Measurements from ENCODE around the gene DHX35.

Gene DHX35

GRCh38 chr20:39069976-39070375 lies 107.8 kb downstream of the DHX35 start:
- H3K27ac Mint-ChIP-seq: no peak overlapping the region

GRCh38 chr20:39070484-39071231 lies 108.5 kb downstream of the DHX35 start:
- H3K4me3 Mint-ChIP-seq: no peak overlapping the region
- no peaks in the 10 kb centered on the region for H3K36me3 Mint-ChIP-seq (ENCODE audit: low read depth)
- TF ChIP-seq CTCF (IDR thresholded peaks at IDR 0.05): no peak
- H3K27me3 Mint-ChIP-seq (ENCODE audit: low read depth, poor library complexity): peaks cover 50% of the 10 kb centered on the region
- no peak for DNase-seq
- peaks cover 18% of the 10 kb centered on the region for H3K4me1 Mint-ChIP-seq
- no peak overlapping the region for H3K27ac Mint-ChIP-seq
- H3K9me3 Mint-ChIP-seq: peaks cover 4% of the 10 kb centered on the region

More at GRCh38 chr20:39069976-39070375, 107.8 kb downstream of the DHX35 start:
- TF ChIP-seq CTCF (IDR thresholded peaks at IDR 0.05): no peak
- peaks cover 4% of the 10 kb centered on the region for H3K9me3 Mint-ChIP-seq
- H3K27me3 Mint-ChIP-seq (ENCODE audit: low read depth, poor library complexity): peaks cover 48% of the 10 kb centered on the region
- H3K4me1 Mint-ChIP-seq: peaks cover 18% of the 10 kb centered on the region
- no peaks in the 10 kb centered on the region for H3K36me3 Mint-ChIP-seq (ENCODE audit: low read depth)
- no peak overlapping the region for H3K4me3 Mint-ChIP-seq
- no peak for DNase-seq

- DNase-seq: no peak
- H3K4me3 Mint-ChIP-seq: no peak overlapping the region
- H3K36me3 Mint-ChIP-seq (ENCODE audit: low read depth): no peaks in the 10 kb centered on the region
- peaks cover 4% of the 10 kb centered on the region for H3K9me3 Mint-ChIP-seq
- peaks cover 62% of the 10 kb centered on the region for H3K27me3 Mint-ChIP-seq (ENCODE audit: low read depth, poor library complexity)
- H3K27ac Mint-ChIP-seq: peak overlapping the region; percentile 41
- no peak for TF ChIP-seq CTCF (IDR thresholded peaks at IDR 0.05)
- H3K4me1 Mint-ChIP-seq: peaks cover 10% of the 10 kb centered on the region
Observed at GRCh38 chr20:39072132-39072531, 110.0 kb downstream of the DHX35 start.

- H3K9me3 Mint-ChIP-seq: peaks cover 4% of the 10 kb centered on the region
Observed at GRCh38 chr20:39072653-39073052, 110.5 kb downstream of the DHX35 start.

GRCh38 chr20:39075731-39076130 lies 113.6 kb downstream of the DHX35 start:
- Mint-ChIP-seq H3K4me3 (no peak overlapping the region), H3K27me3 (ENCODE audit: low read depth, poor library complexity) (peaks cover 39% of the 10 kb centered on the region), H3K9me3 (no peaks in the 10 kb centered on the region), H3K27ac (no peak overlapping the region), H3K36me3 (ENCODE audit: low read depth) (no peaks in the 10 kb centered on the region), H3K4me1 (peaks cover 6% of the 10 kb centered on the region)
- no peak for TF ChIP-seq CTCF (IDR thresholded peaks at IDR 0.05)
- no peak for DNase-seq

More at GRCh38 chr20:39072653-39073052, 110.5 kb downstream of the DHX35 start:
- Mint-ChIP-seq H3K36me3 (ENCODE audit: low read depth) (no peaks in the 10 kb centered on the region), H3K4me3 (no peak overlapping the region), H3K27me3 (ENCODE audit: low read depth, poor library complexity) (peaks cover 62% of the 10 kb centered on the region), H3K27ac (no peak overlapping the region), H3K4me1 (peaks cover 10% of the 10 kb centered on the region)
- no peak for DNase-seq
- TF ChIP-seq CTCF (IDR thresholded peaks at IDR 0.05): no peak

GRCh38 chr20:39076958-39077357 lies 114.8 kb downstream of the DHX35 start:
- TF ChIP-seq CTCF (IDR thresholded peaks at IDR 0.05): no peak
- Mint-ChIP-seq H3K36me3 (ENCODE audit: low read depth) (no peaks in the 10 kb centered on the region), H3K27me3 (ENCODE audit: low read depth, poor library complexity) (peaks cover 45% of the 10 kb centered on the region), H3K4me1 (peaks cover 7% of the 10 kb centered on the region), H3K9me3 (no peaks in the 10 kb centered on the region), H3K27ac (no peak overlapping the region), H3K4me3 (no peak overlapping the region)
- no peak for DNase-seq
